NOMO-1 (cell line): Measurements from ENCODE around the gene UXS1.
"Not testable (repeated sequence)": the region's sequence is repeated elsewhere in the genome, so short reads cannot be mapped to it uniquely, and the experiment has no call there.

Experiments used
- DNase-seq, 2 experiments: peaks; one replicate each; lab custom pipeline; 2025; ENCODE audit not compliant: unreplicated experiment in 2 of 2; lab: John Stamatoyannopoulos, UW

Gene UXS1

DNA sequence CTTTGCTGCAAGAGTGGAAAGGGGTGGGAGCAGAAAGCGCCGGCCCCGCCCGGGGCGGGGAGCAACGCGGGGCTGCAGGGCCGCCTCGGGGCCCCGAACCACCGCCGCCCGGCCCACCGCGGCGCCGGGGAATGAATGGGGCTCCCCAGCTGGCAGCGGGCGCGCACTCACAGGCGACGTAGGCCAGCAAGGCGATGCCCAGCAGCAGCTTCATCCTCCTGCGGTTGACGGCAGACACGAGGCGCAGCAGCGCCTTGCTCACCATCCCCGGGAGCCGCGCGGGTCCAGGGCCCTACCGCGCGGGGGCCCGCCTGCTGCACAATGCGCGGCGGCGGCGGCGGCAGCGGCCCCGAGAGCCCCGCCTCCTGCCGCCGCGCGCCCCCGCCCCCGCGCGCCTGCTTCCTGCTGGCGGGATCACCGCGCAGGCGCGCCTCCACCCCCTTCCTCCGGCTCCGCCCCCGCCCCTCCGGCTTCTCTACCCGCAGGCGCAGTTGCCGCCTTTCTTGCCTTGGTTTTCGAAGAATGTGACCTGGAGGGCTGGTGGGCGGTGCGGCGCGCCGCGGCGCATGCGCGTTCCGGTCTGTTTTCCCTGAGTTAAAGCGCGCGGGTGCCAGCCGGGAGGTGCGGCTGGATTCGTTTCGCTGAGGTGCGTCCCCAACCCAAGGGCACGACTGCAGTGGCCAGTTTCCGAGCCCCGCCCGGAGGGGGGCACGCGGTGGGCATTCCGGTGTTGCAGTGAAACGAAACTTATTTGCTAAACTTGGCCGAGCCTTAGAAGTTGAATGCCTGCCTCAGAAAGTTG lies at the start of gene UXS1:
Gene UXS1, minus strand, starts transcription at position 325 of the 802 bp plus-strand sequence. Its CDS starts 60 bp downstream, at position 265.
- peak; percentile 92 to 98 for DNase-seq

DNA sequence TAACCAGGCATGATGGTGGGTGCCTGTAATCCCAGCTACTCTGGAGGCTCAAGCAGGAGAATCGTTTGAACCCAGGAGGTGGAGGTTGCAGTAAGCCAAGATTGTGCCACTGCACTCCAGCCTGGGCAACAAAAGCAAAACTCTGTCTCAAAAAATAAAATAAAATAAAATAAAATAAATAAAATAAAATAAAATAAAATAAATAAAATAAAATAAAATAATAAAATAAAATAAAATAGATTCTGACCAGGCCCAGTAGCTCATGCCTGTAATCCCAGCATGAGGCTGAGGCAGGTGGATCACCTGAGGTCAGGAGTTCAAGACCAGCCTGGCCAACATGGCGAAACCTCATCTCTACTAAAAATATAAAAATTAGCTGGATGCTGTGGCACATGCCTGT lies 45.4 kb upstream of the UXS1 start:
- DNase-seq = not testable (repeated sequence)

DNA sequence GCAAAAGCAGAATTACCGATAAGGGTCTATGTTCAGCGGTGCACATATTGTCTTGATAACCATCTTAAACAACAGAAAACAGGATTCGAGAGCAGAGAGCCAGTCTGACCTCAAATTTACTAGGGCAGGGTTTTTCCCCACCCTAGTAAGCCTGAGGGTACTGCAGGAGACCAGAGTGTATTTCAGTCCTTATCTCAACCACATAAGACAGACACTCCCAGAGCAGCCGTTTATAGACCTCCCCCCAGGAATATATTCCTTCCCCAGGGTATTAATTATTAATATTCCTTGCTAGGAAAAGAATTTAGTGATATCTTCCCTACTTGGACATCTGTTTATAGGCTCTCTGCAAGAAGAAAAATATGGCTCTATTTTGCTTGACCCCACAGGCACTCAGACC lies 41.3 kb upstream of the UXS1 start:
- DNase-seq = not testable (repeated sequence)

DNA sequence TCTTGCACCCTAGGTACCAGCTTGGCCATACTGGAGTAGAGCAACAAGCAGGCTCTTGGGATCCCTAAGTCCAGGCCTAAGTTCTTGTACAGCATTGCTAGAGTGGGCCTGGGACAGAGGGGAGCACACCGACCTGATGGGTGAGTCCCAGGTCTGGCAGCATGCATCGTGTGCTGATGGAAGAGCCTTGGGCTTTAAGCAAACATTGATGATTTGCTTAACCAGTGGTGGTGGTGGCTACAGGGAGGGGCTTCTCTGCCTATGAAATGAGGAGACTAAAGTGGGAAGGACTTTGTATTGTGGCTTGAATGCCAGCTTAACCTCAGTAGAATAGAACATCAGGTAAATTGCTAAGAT lies 39.2 kb upstream of the UXS1 start:
- no peak for DNase-seq

DNA sequence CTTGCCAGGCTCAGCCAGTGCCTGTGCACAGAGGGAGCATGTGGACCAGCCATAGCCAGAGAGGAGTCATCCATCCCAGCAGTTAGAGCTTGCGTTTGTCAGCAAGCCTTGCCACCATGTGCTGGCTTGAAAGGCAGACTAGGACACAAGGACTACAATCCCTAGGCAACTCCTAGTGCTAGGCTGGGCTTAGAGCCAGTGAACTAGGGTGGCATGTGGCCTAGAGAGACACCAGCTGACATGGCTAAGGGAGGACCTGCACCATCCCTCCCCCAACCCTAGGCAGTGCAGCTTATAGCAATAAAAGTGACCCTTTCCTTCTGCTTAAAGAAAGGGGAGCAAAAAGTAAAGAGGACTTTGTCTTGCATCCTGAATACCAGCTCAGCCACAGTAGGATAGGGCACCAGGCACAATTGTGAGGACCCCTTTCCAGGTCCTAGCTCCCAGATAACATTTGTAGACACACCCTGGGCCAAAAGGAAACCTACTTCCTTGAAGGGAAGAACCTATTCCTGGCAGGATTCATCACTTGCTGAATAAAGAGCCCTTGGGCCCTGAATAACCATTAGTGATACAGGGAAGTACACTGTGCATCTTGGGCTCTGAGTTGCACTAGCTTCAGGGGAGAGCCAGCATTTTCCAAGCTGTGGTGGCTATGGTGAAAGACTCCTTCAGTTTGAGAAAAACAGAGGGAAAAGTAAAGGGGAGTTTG lies 38.7 kb upstream of the UXS1 start:
- DNase-seq = no peak

DNA sequence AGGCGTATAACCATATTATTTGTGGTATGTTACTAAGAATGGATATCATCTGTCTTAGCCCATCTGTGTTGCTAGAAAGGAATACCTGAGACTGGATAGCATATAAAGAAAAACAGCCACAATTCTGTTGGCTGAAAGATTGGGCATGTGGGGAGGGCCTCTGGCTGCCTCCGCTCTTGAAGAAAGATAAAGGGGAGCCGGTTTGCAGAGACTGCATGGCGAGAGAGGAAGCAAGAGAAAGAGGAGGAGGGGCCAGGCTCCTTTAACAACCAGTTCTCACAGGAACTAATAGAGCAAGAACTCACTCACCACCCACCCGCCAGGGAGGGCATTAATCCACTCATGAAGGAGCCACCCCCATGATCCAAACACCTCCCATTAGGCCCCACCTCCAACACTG lies 29.2 kb upstream of the UXS1 start:
- DNase-seq = no peak

DNA sequence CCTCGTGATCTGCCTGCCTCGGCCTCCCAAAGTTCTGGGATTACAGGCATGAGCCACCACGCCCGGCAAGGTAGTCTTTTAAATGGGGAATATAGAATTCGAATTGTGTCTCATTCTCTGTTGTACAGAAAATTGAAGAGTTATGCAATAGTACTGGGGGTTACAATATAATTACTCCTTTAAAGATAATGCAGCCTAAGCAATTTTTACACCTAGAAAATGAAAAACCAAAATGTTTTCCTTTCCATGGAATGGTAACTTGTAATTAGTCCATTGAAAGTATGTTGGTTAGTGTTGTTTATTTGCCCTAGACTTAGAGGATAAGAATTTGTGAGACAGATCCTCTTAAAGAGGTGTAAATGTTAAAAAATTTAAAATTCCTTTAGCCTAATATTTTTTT lies 28.0 kb upstream of the UXS1 start:
- DNase-seq = not testable (repeated sequence)

DNA sequence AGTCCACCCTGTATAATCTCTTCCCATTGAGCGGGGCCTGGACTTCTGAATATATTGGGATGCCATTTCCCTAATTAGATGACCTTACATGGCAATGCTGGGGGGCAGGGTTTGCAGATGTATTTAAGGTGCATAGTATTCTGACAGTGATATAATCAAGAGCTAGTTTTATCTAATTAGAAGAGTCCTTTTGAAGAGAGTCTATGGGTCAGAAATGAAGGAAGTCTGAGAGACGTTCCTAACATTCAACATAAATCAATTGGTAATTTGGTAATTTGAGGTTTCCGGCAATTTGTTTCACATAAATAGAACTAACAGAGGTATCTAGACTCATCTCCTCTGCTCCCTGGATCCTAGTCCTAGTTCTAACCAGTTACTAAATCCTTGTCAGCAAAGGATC lies 25.7 kb upstream of the UXS1 start:
- DNase-seq = peak in 1 of 2 experiments; percentile 62

DNA sequence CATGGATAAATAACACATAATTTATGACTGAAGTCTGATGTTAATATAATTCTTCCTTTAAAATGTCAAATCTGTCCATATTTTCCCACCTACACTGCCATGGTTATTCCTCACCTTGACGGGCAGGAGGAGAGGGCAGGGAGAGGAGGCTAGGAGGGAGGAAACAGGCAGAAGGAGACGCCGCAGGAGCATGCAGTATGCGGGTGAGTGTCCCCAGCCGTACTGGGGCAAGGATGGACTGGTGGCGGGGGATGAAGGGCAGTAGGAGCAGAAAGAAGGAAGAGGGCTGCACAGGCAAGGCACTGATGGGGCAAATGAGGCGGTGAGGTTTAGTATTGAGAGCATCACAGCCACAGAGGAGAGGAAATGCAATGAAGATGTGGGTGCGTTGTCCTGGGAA lies 25.1 kb upstream of the UXS1 start:
- DNase-seq = not testable (repeated sequence)

DNA sequence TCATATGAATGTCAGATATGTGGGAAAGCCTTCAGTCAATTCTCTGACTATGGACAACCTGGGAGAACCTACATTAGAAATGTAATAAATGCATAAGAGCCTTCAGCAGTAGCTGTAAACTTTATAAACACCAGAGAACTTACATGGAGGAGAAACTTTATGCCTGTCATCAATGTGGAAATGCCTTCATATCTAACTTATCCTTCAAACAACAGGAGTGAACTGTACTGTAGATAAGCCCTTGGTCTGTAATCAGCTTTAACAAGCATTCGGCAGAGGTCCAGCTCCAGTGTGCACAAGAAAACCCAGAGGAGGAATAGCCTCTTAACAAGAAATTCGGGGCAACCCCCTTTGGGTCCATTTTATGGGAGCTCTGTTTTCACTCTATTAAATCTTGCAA lies 14.8 kb upstream of the UXS1 start:
- no peak for DNase-seq

DNA sequence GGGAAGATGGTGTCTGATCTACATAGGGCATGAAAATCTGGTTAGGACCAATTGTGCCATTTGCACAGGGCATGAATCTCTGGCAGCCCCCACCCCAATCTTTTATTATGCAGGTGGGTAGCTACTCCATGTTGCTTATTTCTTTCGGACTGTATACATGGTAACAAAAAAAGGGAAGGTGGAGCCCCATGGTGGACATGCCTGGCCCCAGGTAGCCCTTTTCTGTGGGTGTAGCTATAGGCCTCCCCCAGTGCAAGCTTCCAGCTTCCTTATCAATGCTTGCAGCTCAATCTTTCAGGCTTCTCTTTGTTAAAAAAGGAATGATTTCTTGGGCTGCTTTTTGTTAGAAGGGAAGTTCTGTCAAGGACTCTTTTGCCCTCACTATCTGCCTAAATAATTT lies 14.3 kb upstream of the UXS1 start:
- no peak for DNase-seq

DNA sequence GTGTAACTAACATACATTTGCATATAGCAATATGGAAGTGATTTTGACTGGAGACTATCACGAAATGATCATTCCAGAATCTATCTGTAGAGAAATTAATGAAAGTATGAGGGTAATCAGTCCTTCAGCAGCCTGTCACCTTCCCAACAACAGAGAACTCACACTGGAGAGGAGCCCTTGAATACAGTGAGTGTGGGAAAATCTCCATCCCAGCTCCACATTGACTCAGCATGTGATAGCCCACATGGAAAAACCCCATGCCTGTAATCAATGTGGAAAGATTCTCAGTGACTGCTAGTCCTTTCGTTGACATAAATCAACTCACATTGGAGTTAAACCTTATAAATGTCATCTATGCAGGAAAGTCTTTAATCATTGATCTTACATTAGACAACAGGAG lies 13.1 kb upstream of the UXS1 start:
- DNase-seq = no peak

DNA sequence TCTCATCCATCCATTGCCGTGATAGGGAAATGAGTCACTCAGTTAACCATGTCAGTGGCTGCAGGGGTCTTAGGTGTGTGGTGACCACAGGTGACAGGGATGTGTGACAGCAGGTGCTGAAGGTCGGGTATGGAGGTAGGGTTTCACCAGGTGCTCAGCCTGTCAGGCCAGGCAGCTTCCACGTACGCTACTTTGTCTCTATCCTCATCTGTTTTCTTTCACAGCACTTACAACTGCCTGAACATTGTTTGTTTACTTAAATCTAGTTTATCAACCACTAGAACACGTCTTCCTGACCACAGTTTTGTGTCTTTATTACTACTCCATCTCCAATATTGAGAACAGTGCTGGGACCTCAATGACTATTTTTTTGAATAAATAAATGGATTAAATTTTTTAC lies 11.4 kb upstream of the UXS1 start:
- no peak for DNase-seq

DNA sequence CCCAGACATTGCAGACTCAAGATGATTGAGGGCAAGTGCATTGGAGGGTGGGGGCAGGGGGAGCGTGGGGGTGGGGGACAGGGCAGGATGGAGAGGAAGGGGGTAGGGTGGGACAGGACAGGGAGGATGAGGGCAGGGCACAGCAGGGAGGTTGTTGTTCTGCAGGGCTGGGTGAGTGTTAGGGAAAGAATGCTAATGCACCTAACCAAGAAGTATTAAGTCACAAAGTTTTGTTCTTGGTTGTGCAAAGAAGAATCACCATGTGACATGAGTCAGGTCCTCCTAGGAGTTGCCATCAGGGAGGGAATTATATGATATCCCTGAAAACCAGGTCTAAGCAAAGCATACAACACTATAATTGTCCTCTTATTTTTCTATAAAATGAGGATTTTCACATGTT lies 10.4 kb upstream of the UXS1 start:
- DNase-seq = not testable (repeated sequence)

DNA sequence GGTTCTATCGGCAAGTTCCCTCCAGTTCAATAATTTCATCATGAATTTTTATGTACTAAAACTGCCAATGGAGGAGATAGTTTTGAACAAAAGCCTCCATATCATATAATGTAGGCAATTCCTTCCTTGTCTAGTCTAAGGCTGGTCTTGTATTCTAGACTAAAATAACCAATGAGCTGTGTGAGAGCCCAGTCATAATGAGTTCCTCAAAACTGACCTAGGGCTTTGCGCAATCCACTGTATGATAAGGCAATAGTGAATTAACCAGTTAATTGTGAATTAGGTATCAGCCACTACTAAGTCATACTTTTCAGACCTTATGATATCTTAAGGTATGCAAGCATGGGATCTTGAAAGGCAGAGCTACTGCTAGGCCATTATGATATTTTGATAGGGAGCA lies 7.6 kb upstream of the UXS1 start:
- peak; percentile 48 to 66 for DNase-seq

DNA sequence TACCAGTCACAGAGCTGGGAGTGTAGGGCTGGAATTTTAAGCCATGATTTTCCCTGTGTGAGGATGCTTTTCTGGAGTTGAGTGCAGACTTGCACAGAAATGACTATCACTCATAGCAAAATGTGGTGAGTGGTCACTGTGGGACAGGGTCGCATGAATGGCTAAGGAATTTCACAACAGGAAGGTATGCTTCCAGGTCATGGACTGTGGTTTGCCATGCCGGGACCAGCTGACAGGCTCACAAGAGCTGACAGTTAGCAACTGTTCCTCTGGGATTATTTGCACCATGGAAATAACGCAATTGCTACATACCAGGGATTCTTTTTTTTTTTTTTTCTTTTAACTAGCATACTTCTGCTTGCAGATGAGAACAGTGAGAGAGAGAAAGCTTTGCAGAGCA lies 3.8 kb upstream of the UXS1 start:
- DNase-seq = peak in 1 of 2 experiments; percentile 1

DNA sequence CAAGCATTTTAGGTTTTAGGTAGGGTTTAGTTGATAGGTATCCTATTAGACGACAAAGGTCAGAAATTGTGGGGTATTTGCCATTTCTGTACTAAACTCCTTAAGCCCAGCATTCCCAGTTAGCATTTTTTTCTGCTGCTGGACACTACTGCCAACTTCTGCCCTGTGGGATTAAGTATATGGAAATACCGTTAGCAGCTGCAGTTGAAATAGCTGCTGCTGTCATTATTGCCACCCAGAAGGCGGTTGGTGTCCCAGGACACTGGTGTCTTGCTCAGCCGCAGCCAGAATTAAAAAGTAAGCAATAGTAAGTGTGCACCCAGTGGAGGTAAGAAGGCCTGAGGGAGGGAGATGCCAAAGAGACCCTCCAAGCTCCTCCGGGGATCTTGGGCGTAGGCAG lies 1.9 kb upstream of the UXS1 start:
- DNase-seq = no peak

DNA sequence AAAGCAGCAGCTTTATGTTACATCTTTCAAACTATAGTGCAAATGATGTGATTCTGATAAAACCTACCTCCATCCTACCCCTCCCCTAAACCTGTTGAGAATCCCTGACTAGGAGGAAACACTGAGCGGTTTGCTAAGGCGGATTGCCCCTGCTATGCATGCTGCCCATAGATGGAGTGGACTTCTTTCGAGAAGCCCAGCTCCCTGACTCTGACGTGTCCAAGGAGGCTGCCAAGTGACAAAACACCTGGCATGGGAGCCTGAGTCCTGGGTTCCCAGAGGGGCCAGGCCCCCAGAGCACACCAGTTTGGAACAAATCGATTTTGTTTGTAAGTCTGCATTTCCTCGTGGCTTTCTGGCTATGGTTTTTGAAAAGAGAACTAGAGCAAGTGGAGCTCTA lies 1.4 kb upstream of the UXS1 start:
- DNase-seq = no peak

DNA sequence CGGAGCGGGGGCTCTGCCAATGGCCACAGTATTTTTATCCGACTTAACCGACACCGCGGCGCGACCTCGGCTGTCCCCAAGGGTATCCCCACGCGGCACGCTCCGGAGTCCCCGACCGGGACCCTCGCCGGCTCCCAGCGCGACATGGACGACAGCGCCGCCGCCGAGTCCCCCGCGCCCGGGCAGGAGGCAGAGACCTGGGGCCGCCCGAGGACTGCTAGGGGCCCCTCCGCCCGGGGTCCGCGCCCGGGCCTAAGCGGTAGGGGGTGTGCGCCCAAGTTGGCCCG lies 468 bp downstream of the UXS1 start:
- DNase-seq = no peak

DNA sequence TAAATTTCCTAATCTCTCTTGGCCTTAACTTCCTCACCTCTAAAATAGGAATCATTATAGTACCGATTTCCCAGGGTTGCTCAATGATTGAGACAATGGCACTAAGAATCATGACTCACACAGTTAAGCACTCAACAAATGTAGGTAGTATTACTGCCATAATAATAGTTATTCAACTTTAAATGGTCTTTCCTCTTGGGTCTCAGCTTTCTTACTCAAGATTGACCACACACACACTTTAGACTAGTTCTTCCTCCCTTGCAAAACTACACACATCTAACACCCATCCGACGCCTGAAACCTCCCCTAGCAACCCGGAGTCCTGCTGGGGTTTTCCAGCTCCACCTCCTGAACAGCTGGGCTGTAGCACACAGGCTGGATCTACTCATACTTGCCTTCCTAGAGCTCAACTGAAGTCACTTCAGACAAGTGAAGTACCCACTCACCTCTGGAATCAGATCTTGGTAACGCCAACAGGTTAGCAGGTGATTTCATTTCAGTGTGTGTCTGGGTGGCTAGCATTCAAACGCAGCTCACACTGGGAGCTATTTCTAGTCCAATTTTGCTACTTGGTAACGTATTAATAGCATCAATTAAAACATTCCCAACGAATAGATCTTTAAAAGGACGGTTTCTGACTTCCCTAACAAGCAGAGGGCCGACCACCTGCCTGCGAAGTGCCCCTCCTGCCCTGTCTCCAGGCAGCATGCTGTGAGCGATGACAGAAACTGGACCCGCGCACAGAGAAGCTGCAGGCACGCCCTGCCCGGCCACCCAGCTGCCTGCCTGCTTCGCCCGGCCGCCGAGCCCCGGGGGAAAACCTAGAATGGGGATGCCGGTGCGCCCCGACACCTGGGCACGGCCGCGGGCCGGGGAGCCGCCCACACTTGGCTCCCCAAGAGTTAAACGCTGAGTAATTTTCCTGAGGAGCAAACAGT lies 1.1 kb downstream of the UXS1 start:
- peak; percentile 71 to 87 for DNase-seq

DNA sequence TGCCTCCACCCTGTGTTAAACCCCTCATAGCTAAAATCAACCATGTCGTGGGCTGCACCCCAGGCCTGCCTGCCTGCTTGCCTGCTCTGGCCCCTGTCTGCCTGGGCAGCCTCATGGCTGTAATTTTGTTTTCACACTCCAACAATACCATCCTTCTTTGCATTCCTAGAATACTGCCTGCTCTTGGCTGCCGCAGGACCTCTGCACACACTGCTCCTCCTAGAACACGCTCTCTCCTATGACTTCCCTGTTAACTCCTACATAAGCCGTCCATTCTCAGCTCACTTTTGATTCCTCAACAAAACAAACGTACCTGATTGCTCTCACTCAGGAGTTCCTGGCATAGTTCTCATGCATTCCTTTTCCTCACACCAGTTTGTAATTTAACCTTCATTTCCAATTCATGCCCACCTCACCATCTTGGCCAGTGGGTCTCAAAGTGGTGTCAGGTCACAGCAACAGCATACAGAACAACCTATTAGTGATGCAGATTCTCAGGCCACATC lies 2.5 kb downstream of the UXS1 start:
- DNase-seq = no peak
